GM12872 (cell line): ENCODE measurements around the gene ANO10.

Experiments used
- TF ChIP-seq, protein P1 (sequence below): IDR thresholded peaks from 3 replicates; pipeline ENCODE4 v1.5.1; 2011; ENCODE audit warnings: low read depth, mild to moderate bottlenecking, low read length, moderate library complexity; ENCODE audit not compliant: insufficient read depth

ANO10 gene

DNA sequence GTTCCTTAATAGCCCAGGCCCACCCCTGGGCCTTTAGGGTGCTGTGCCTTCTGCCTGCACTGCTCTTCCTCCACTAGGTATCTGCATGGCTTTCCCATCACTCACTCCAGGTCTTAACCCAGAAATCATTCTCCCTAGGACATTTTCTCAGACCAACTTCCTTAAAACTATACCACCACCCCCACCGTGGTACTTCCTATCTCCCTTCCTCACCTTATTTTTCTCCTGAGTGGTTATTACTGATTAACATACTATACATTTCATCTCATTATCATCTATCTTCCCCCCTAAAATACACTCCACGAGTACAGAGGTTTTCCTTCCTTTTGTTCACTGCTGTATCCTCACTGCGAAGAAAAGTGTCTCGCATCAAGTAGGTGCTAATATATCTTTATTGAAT lies 115.2 kb downstream of the ANO10 start:
- TF ChIP-seq, protein P1, sequence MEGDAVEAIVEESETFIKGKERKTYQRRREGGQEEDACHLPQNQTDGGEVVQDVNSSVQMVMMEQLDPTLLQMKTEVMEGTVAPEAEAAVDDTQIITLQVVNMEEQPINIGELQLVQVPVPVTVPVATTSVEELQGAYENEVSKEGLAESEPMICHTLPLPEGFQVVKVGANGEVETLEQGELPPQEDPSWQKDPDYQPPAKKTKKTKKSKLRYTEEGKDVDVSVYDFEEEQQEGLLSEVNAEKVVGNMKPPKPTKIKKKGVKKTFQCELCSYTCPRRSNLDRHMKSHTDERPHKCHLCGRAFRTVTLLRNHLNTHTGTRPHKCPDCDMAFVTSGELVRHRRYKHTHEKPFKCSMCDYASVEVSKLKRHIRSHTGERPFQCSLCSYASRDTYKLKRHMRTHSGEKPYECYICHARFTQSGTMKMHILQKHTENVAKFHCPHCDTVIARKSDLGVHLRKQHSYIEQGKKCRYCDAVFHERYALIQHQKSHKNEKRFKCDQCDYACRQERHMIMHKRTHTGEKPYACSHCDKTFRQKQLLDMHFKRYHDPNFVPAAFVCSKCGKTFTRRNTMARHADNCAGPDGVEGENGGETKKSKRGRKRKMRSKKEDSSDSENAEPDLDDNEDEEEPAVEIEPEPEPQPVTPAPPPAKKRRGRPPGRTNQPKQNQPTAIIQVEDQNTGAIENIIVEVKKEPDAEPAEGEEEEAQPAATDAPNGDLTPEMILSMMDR = no peak

DNA sequence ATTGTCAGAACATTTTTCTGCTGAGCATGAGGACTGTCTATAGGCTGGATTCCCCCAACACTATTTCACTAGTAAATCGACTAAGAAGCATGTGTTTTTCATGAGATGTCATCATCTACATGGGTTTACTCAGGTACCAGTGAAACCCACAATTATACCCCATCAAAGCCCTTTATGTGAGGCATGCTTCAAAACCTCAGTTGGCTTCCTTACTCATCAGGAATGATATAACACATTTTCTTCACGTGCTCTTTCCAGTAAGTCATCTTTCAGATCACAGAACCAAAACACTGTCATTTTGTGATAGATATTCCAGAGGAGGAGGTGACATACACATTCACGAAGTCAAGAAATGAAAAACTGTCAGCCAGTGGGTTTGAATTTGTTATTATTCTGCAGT lies 116.5 kb downstream of the ANO10 start:
- TF ChIP-seq, protein P1 = no peak

DNA sequence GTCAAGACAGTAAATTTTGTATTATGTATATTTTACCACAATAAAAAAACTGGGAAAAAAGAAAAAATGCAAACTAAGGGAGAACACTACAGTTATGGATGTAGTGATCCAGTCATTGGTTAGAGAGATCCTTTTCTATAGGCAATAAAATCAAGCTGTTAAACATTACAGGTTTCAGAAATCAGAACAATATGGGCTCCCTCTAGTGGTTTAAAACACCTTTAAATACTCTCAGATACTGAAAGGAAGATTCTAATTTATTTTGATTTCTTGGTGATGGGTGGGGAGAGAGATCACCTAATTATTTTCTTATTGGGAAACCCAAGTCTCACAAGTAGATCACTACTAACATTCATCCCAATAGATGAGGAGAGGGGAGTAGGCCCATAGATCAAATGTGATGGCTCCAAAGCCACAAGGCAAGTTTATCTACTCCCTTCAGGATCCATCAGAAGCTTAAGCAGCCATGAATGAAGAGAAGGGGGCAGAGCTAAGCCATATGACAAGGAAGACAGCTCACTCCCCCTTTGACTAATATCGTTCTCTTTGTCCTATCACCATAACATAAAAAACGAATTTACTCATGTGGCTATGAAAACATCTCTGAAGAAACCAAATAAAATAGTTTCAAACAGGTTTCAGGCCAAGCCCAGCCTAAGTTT lies 118.6 kb downstream of the ANO10 start:
- TF ChIP-seq, protein P1 = peak; percentile 28; the same call in 1 of the 3 replicates

DNA sequence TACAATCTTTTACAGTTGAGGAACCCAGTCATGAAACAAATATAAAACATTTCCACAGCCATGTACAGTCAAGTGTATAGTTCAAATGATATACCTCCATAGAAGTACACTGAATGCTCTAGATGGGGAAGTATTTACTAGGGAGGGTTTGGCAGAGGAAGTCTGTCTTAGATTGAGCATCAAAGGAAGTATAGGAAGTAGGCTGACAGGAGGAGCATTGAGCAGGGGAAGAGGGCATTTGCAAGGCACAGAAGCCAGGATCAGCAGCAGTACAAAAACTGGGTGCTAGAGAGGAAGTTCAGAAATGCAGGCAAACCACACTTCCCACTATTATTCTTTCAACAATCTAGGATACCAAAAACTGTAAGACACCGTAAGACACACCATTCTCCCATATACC lies 122.6 kb downstream of the ANO10 start:
- TF ChIP-seq, protein P1 = no peak

DNA sequence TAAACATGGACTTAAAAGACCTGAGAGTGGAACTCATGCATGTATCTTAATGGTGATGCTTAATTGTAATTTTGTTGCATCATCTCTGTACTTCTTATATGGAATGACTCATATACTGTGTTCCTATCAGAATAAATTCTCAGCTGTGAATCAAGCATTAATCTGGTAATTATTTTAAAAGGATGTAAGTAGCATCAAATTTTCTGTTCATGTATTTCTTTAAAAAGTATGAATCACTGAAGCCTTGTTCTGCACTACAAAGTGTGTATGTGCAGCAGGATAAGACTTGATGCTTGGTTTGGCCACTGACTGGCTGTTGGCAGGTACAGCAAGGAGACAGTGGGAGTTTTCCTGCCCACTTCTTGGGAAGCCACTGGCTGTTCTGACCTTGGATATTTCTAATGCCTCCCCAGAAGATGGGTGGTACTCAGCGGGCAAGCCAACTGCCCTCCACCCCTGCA lies 123.9 kb downstream of the ANO10 start:
- TF ChIP-seq, protein P1 = no peak

DNA sequence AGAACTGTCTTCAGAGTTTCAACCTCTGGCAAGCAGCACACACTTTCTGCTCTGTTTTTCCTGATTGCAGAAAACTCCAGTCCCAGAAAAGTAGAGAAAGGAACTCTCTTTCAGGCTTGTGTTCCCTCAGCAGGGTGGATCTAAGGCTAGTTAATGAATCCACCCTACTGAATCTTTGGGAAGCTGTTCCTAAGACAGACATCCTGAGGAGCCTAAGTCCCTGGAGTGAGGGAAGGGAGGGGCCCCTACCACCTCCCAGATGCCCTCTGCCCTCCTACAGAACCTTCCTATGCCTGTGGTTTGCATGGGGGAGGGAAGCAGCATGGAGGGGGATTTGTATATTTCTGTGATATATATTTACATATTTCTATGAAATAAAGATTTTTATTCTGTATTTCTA lies 124.4 kb downstream of the ANO10 start:
- TF ChIP-seq, protein P1 = no peak

DNA sequence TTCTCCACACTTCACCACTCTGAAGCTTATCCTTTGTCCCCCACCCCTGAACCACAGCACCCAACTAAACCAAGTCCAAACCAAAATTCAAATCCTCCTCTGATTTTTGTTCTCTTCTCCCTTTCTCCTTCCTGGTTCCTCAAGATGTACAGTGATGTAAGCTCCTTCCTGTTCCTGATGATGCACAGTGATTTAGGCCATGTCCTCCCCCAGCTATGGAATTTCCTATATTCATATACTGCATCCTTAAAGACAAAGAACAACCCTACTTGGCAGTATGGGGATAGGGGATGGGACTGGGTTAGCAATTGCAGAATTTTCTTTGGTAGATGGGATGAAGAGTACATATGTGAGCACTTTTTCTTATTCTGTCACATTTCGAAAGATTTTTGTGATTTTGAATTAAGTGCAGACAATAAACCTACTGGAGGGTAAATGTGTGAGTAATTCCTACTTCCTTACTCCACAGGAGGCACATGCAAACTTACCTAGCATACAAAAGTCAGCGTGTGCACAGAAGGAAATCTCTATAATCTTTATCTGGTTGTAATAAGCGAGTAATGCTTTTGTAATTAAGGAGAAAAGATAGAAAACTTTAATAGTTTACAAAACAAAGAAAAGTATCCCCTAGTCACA lies 125.0 kb downstream of the ANO10 start:
- TF ChIP-seq, protein P1 = no peak
